NCI-H2029 (cell line): ENCODE results near the gene MYO15B.
A peak's percentile ranks its signal among the peaks of the same experiment; 100 is the strongest.
"Not testable (repeated sequence)": the region's sequence is repeated elsewhere in the genome, so short reads cannot be mapped to it uniquely, and the experiment has no call there.

Experiments
- DNase-seq: peaks from one replicate; lab custom pipeline; 2025; lab: John Stamatoyannopoulos, UW

The MYO15B gene

DNA sequence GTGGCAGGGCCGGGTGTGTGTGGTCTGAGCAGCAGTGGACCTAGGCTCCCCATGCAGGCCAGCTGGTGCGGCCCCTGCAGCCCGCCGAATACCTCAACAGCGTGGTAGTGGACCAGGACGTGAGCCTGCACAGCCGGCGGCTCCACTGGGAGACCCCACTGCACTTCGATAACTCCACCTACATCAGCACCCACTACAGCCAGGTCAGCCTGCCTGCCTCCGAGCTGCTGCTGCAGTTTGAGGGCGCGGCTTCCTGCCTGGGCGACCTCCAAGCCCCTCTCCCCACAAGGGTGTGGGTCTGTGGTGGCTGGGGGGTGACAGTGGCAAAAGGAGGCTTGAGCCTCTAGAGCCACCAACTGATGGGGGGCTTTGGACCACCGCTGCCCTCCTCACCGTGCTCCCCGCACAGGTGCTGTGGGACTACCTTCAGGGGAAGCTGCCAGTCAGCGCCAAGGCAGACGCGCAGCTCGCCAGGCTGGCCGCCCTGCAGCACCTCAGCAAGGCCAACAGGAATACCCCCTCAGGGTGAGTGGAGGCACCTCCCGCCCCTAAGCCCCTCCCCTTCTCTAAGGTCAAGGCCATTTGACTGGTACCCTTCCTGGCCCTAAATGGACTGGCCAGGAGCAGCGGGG is 37.2 kb downstream of the MYO15B start:
- no peak for DNase-seq

DNA sequence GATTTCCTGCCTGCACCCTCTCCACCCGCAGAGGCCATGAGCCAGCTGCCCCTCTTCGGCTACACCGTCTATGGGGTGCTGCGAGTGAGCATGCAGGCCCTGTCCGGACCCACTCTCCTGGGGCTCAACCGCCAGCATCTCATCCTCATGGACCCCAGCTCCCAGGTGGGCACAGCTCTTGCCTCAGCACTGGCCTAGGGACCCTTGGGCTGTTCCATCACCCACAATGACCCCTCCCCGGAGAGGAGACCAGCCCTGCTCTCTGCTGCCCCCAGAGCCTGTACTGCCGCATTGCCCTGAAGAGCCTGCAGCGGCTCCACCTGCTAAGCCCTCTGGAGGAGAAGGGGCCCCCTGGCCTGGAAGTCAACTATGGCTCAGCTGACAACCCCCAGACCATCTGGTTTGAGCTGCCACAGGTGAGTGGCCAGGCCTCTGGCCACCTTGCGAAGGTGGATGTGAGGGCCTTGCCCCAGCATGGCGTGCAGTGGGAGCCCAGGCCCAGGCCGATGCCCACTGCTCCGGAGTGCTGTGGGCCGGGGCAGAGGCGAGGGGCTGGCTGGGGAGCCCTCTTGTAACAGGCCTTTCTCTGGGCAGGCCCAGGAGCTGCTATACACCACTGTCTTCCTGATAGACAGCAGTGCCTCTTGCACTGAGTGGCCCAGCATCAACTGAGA is 38.4 kb downstream of the MYO15B start:
- no peak for DNase-seq

DNA sequence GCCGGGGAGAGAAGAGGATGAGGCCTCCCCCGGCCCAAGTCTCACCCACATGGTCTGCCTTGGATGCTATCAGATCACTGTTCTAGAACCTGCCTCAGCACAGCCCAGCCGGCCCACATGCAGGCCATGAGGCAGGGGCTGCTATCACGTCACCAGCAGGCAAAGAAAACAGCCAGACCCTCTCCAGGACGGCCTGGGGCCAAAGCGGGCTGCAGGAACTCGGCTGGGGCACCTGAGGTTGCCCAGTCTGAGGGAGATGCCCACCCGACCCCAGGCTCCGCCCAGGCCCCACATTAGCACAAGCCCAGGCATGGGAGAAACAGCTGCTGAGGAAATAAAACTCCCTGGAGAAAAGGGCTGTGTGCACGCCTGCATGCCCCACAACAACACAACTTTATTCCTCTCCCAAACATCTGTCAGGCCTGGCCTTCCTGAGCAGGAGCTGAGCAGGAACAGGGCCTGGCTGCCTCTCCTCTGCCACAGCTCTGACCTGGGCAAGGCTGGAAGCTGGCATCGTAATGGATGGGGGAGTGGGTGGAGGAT is 39.0 kb downstream of the MYO15B start:
- no peak for DNase-seq

DNA sequence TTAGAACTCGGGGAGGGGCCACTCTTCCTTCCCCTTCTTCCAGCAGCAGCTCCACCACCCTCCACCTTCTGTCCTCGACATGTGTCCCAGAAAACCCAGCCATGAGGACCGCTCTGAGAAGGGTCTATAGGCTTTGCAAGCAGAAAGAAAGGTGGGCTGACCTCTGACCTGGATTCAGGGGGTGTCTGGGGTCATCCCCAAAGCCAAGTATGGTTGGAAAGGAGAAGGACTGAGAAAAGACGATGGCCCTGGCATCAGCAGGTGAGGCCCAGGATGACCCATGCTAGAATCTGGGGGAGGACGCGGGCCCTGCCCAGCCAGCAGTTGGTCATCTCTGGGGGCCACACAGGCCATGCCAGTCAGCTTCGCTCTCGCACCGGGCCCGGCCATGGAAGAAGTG is 39.5 kb downstream of the MYO15B start:
- DNase-seq, result no peak

DNA sequence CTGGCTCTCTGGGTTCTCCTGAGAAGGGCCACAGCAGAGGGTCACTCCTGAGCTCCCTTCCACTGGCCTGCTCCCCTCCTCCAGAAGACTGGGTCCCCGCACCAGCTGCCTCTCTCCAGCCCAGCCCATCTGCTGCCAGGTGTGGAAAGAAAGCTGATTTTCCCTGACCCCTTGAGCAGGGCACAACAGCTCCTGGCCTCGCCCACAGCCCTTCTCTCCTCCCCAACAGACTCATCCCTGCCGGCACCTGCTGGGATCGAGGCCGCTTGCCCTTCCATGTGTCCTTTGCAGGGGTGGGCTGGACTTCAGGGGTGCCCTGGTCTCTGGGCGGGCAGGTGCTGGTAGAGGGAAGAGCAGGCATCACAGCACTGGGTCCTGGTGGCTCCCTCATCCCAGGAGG is 40.8 kb downstream of the MYO15B start:
- no peak for DNase-seq

DNA sequence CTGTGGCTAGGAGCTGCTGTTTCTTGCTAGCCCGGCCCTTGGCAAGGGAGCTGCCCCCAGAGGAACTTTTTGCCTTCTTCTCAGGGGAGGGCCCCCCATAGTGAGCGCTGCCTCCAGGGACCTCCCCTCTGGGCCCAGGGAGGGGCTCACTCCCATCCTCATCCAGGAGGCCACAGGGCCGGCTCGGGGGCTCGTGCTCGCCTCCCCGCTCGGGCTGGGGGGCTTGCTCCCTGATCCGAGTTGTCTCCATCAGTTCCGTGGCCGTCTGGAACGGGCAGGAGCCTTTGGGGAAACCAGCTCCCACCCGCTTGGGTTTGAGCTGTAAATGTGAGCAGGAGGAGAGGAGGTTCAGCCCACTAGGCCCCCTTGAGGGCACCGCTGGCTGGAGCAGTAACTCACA is 41.6 kb downstream of the MYO15B start:
- no peak for DNase-seq

DNA sequence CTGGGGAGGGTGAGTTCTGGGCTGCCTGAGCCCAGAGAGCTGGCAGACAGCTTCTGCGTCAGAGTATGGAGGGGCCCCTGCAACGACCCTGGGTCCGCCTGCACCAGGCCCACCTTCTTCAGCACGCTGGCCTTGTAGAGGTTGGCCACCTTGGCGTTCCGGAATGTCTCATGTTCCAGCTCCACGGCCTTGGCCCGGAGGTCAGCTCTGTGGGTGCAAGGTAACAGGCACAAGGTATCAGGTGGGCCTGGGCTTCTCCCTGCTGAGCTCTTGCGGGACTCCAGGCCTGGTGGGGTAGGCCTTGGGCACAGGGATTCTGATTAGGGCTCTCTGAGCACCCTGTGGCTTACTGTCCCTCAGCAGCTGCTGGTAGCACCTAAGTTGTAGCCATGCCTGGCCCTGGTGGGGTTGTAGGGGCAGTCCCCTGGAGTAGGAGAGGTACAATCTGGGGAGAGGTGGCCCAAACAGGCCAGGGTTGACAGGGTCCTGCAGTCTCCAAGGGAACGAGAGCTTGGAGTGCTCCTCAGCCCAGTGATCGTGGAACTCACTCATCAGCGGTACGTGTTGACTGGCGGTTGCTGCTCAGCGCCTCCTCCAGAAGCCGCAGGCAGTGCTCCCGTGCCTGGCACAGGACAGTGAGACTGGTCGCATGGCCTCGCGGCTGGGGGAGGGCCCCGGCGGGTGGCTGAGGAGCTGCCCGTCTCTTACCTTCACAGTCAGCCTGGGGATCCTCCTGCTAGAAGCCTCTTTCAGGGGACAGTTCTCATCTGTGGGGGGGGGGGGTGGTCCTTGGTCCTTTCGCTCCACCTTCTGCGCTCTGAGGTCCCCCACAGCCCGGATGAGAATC is 42.7 kb downstream of the MYO15B start:
- no peak for DNase-seq

DNA sequence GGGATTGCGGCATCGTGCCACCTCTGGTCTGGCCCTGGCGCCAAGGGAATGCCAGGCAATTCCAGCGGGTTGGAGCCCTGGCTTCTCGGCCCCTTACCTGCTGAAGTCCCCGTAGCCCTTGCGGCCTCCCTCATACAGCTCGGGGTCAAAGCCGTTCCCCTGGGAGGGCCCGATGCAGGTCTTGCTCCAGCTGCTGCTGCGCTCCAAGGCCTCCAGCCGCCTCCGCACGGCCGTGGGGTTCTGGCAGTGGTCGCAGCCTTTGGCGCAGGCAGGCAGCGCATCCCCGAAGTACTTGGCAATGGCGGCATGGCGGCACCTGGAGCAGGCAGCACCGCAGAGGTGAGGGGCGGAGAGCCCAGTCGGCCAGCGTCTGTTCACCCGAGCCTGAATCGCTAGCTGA is 43.8 kb downstream of the MYO15B start:
- no peak for DNase-seq

DNA sequence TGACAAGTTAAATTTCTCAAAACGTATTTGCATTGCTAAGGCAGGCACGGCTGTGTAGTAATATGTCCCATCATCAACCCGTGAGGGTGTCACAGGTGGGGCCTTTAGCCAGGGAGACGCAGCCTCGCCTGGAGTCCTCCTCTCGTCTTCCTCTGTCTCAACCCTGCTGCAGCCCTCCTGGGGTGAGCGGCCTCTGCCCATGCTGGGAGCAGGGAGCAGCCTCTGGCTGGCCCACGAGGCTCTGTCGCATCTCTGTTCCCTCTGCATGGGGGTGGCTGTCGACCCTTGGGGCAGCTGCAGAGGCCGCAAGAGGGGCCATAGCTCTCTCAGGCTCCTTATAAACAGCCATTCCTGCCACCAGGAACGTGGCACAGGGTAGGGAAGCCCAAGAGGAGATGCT is 44.8 kb downstream of the MYO15B start:
- DNase-seq, result no peak

DNA sequence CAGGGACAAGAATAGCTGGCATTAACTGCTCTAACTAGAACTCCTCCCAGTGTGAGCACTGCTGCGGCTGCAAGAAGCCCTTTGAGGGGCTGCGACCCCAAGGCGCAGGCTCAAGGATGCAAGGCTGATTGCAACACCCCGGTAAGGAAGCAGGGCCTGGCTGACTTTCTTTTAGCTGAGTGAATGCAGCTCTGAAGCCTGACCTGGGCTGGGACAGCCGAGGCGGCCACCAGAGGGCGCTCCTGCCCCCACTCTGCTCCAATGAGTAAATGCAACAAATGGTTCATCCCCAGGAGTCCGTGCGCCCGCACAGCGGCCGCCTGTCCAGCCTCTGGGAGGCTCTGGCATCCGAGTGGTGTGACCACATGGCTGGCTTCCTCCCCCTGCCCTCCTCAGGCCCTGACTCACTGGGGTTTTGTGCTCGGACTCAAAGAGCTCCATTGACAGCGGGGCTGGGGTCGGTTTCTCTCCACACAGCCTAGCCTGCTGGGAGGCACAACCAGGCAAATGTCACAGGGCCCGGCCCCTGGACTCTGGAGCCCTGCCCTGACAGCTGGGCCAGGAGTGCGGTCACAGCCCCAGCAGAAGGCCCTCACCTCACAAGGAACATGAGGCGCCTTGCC is 45.4 kb downstream of the MYO15B start, which contains the start of gene SMIM5:
Gene SMIM5 (plus strand): TSS at position 572 of the 623 bp plus-strand sequence. CDS start 6,768 bp downstream, outside the sequence.
- DNase-seq, result peak; percentile 49

DNA sequence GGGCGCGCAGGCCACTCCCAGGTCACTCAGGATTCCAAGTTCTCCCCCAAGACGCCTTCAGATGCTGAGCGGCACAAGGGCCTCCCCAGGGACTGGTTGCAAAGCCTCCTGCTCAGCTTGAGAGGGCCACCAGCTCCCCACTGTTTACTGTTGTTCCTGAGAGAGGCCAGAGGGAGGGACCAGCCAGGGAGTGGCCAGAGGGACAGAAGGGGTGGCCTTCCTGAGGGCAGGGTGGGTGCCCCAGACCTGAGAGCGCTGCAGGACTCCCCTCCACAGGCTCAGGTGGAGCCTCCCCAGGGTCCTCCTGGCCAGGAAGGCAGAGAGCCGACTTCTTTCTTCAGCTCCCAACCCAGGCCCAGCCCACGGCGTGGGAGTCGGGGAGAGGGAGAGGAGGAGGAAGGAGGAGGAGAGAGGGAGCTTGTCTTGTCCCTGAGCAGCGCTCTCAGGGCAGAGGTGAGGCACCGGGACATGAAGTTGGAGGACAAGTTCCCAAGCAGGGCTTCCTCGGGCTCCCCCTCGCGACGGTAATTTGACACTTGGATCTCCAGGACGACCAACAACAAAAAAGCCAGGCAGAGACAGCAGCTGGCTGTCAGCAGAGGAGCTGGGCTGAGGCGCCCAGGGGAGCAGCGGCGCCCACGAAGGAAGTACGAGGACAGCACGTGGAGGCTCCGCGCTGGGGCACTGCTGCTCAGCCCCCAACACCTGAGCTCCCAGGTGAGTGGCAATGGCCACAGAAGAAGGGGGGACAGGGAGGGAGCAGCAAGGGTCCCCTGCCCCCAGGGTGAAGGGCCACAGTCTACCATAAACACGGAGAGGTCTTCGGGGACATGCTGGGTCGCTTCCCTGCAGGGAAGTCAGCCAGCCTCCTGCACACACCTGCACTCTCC is 46.1 kb downstream of the MYO15B start:
- peak; percentile 86 for DNase-seq

DNA sequence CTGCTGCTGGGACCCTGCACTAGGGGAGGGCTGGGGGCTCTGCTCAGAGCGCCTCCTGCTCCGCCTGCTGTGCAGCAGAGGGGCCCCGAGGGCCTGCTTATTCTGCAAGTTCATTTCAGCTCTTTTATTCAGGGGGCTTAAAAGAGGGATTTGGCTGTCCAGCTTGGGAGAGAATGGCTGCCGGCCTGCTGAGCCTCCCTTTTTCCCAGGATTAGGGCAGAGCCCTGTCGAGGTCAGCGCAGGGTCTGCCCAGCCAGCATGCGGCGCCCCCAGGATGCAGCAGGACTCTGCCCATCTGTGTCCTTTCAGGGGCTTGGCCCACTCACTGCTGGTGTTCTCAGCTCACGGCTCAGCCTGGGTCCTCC is 46.8 kb downstream of the MYO15B start:
- no peak for DNase-seq

DNA sequence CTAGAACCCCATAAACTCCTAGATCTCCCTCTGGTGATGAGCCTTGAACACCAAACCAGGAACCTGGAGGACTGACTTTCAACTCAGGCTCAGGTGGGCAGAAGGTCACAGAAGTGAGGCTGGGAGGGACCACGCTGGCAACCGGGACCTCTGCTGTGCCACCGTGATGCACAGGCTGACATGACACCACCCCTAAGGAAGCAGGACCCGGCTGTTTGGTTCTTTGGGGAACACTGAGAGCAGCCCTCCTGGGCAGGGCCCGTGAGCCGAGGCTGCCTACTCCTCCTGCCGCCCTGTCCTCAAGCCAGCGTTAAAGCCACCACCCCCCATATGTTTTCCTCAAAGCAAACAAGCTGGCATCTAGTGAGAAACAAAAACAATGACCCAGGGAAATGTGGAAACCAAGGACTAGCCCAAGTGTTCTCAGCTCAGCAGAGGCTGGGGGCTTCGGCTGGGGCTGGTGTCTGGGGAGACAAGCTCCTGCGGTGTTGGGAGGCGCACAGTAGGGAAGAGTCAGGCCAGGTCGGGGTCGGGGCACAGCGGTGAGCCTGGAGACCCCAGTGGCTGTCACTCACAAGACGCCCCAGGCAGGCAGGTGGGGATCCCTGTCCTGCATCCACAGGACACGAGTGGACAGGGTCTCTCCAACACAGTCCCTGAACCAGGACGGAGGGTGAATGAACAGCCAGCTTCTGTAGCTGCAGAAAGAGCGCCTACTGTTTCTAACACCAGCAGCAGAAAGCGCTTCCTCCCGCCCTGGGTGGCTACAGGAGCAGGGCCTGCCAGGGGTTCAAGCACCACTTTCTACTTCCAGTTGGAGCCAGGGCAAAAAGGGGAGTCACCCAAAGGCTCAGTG is 47.4 kb downstream of the MYO15B start:
- no peak for DNase-seq

DNA sequence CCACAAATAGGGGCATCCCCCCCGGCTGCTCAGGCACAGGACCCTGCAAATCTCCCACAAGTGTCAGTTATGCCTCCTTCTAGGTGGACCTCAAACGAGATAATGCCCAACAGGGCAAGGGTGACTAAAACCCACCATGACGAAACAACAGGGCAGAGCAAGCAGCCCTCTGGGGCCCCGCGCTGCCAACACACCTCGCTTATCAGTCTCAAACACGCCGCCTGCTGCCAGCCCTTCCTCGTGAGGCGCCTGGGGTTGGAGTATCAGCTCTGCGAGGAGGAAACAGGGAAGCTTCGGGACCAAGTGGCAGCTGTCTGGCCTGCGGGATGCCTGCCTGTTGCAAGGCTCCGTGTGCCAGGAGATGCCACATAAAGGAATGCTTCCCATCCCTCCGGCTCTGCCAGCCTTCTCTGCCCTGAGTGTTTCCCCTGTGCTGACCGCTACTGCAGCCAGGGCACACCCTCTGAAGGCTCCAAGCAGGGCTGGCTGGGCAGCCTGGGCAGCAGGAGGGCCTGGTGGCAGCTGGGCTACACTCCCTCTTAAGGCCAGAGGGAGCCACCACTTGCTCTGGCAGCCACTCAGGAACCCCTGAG is 48.1 kb downstream of the MYO15B start:
- no peak for DNase-seq

DNA sequence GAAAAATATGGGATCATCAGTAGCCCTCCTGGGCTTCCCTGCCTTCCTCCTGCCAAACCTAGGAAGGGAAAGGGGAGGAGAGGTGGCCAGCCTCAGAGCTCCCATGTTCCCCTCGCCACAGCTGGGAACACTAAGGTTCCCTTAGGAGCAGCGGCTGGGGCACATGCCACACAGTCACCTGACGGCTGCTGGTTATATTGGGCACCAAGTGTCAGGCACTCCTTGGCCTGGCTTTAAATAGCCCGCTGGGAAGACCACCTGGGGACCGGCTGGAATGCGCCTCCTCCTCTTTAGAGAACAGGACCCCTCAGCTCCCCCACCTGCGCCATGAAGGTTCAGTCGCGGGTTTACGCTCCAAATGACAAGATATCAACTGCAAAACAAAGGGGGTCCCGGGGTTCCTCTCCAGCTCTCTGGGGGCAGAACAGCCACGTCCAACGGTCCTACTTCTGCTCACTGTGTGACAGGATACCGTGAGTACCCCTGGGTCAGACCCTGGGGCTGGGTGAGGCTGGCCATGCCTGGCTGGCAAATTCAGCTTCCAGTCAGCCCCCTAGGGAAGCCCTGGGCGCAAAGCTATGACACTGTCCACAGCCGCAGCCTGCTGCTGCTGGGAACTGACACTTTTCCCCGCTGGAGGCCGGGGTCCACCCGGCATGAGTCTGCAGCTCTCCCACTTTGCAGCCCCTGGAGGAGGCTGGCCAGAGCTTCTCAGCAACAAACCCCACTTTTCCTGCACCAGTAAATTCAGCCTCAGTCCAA is 49.0 kb downstream of the MYO15B start:
- no peak for DNase-seq

DNA sequence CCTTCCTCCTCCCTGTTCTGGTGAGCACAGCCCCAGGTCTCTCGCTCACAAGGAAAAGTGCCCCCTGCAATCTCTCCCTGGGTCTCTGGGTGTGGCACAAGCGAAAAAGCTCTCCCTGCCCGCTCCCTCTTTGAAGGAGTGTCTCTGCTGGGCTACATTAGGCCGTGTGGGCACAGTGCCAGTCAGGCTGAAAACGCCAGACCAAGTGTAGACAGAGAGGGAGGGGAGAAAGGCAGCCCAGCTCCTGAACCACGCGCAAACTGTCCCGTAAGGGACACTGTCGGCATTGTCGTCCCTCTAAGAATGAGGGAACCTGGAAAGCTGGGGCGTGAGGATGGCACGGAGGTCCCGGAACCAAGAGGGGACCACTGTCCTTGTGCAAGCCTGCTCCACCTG is 49.5 kb downstream of the MYO15B start:
- no peak for DNase-seq

DNA sequence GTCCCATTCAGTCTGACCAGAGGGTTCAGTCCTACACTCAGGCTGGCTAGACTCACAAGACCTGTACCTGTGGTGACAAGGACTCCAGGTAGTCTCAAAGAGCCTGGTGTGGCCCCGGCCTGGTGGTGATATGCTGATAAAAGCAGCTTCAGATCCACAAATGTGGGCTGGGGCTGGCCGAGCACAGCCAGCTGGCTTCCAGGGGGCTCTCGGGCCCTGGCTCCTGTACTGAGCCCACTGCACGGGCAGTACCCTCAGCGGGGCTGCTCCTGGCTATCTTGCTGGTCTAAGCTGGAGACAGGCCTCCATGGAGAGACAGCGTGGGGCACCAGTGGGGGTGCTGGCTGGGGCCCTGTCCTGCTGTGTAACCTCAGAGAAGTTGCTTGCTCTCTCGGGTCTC is 50.0 kb downstream of the MYO15B start:
- no peak for DNase-seq

DNA sequence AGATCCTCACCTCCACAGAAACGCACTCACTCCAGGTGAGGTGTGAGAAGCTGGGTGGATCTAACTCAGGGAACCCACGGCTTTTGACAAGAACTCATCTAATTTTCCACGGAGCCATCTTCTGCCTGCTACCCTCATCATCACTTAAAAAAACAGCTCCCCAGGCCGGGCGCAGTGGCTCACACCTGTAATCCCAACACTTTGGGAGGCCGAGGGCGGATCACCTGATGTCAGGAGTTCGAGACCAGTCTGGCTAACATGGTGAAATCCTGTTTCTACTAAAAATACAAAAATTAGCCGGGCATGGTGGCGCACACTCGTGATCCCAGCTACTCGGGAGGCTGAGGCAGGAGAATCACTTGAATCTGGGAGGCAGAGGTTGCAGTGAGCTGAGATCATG is 50.4 kb downstream of the MYO15B start:
- DNase-seq, result not testable (repeated sequence)

DNA sequence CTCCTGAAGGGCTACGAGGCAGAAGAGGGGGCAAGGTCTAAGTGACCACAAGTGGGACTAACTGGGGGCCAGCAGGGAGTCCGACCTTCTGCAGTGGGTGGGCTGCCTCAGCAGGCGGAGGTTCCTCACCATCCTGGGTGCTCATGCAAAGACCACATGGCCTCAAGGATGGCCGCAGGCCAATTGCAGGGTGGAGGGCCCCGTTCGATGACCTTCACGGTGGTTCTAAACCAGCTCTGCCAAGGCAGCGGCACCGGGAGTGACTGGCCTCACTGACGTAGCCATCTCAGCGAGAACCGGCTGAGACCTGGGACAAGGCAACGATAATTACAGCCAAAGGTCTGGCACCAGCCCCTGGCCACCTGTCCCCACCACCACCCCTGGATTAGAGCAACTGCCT is 51.3 kb downstream of the MYO15B start:
- DNase-seq, result no peak
